ENCODE measurements around the gene GRK5.

- TF ChIP-seq, protein P1, sequence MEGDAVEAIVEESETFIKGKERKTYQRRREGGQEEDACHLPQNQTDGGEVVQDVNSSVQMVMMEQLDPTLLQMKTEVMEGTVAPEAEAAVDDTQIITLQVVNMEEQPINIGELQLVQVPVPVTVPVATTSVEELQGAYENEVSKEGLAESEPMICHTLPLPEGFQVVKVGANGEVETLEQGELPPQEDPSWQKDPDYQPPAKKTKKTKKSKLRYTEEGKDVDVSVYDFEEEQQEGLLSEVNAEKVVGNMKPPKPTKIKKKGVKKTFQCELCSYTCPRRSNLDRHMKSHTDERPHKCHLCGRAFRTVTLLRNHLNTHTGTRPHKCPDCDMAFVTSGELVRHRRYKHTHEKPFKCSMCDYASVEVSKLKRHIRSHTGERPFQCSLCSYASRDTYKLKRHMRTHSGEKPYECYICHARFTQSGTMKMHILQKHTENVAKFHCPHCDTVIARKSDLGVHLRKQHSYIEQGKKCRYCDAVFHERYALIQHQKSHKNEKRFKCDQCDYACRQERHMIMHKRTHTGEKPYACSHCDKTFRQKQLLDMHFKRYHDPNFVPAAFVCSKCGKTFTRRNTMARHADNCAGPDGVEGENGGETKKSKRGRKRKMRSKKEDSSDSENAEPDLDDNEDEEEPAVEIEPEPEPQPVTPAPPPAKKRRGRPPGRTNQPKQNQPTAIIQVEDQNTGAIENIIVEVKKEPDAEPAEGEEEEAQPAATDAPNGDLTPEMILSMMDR (IDR thresholded peaks at IDR 0.05) = no peak
- TF ChIP-seq POLR2AphosphoS5 (IDR thresholded peaks at IDR 0.05; ENCODE audit: low read depth, low read length) = no peak
- TF ChIP-seq TCF7L2 (IDR thresholded peaks at IDR 0.05; ENCODE audit: low read depth, low read length) = no peak
- TF ChIP-seq REST (IDR thresholded peaks at IDR 0.05; ENCODE audit: insufficient read depth in 1 of 2, low read depth in 2 of 2, low read length in 1 of 2) = no peak
- TF ChIP-seq SIN3A (IDR thresholded peaks at IDR 0.05; ENCODE audit: borderline replicate concordance, insufficient read depth, low read depth, low read length) = no peak
These were observed 99.2 kb downstream of the GRK5 start for GRCh38 chr10:119306514-119306951.

Data from Panc1 (cell line).